IMR-90 (cell line): ENCODE measurements around the gene ATP5PB. TPM values are rescaled to one million over a fixed set of nuclear protein-coding genes. Genes with fewer than 3 reads are reported as not detected.
A peak's percentile ranks its signal among the peaks of the same experiment; 100 is the strongest.

Source experiments
- ATAC-seq: fragments of 200-7000 bp; cut with Tn5 transposase; 2 replicates; pipeline ENCODE4 v1.9.1; 2020; ENCODE audit warnings: low read depth, mild to moderate bottlenecking, moderate library complexity
- BruUV-seq: library from RNA; stranded (reverse); fragments of 400-500 nt; replicated peaks from 2 replicates; lab custom pipeline; 2021; lab: Mats Ljungman, UMichigan
- CTCF ChIA-PET: fragments of 300-600 bp; formaldehyde crosslinking; extraction: SDS; loops from one replicate; lab custom pipeline; 2021; ENCODE audit warnings: antibody characterized with exemption; lab: Yijun Ruan, JAX
- POLR2A ChIA-PET: fragments of 300-600 bp; sonication (Branson Sonifier 250); formaldehyde crosslinking; loops from one replicate; lab custom pipeline; 2022; ENCODE audit warnings: antibody characterized with exemption; ENCODE audit not compliant: unreplicated experiment; lab: Charles Lee
- DNase-seq: peaks from one replicate; pipeline ENCODE4 v3.0.0; 2013
- H2AFZ ChIP-seq: replicated peaks from 2 replicates; pipeline ENCODE3; 2013; ENCODE audit warnings: low read length, mild to moderate bottlenecking; ENCODE audit not compliant: poor library complexity
- H2AK5ac ChIP-seq: 2 replicates; pipeline ENCODE4 v1.6.1; 2013; ENCODE audit warnings: low read depth, low read length, inconsistent platforms
- H2AK9ac ChIP-seq: replicated peaks from 2 replicates; pipeline ENCODE3; 2013; ENCODE audit warnings: mild to moderate bottlenecking, low read depth, low read length, moderate library complexity; ENCODE audit not compliant: poor library complexity
- H2BK120ac ChIP-seq: 2 replicates; pipeline ENCODE4 v1.6.1; 2013; ENCODE audit warnings: low read depth, low read length, inconsistent platforms
- H2BK15ac ChIP-seq: 3 replicates; pipeline ENCODE4 v1.6.1; 2013; ENCODE audit warnings: low read depth, low read length, inconsistent platforms
- H2BK20ac ChIP-seq: 2 replicates; pipeline ENCODE4 v1.6.1; 2013; ENCODE audit warnings: low read depth, mild to moderate bottlenecking, inconsistent platforms, low read length, moderate library complexity
- H2BK5ac ChIP-seq: 2 replicates; pipeline ENCODE4 v1.6.1; 2013; ENCODE audit warnings: mild to moderate bottlenecking, low read depth, low read length, inconsistent platforms; ENCODE audit not compliant: poor library complexity, severe bottlenecking
- H3K14ac ChIP-seq: replicated peaks from 2 replicates; pipeline ENCODE4 v1.6.1; 2013; ENCODE audit warnings: low read depth, low read length, inconsistent platforms
- H3K18ac ChIP-seq: 2 replicates; pipeline ENCODE4 v1.6.1; 2013; ENCODE audit warnings: low read depth, low read length, control low read depth
- H3K23ac ChIP-seq: 2 replicates; pipeline ENCODE4 v1.6.1; 2013; ENCODE audit warnings: low read depth, low read length, inconsistent platforms
- H3K27ac ChIP-seq: 2 replicates; pipeline ENCODE4 v1.5.1; 2013; ENCODE audit warnings: mild to moderate bottlenecking, control low read depth, low read length; ENCODE audit not compliant: insufficient read depth
- H3K27me3 ChIP-seq: 2 replicates; pipeline ENCODE4 v1.6.1; 2013; ENCODE audit warnings: low read length; ENCODE audit not compliant: control insufficient read depth, insufficient read depth
- H3K36me3 ChIP-seq: 2 replicates; pipeline ENCODE4 v1.6.1; 2013; ENCODE audit warnings: low read length, mixed read lengths; ENCODE audit not compliant: control insufficient read depth, insufficient read depth
- H3K4ac ChIP-seq: 2 replicates; pipeline ENCODE4 v1.6.1; 2013; ENCODE audit warnings: low read depth, low read length, inconsistent platforms
- H3K4me1 ChIP-seq: 2 replicates; pipeline ENCODE4 v1.6.1; 2013; ENCODE audit warnings: low read length, mixed read lengths; ENCODE audit not compliant: control insufficient read depth, insufficient read depth
- H3K4me2 ChIP-seq: 2 replicates; pipeline ENCODE4 v1.6.1; 2013; ENCODE audit warnings: low read depth, mild to moderate bottlenecking, control low read depth, low read length, moderate library complexity
- H3K4me3 ChIP-seq: 2 replicates; pipeline ENCODE4 v1.5.1; 2013; ENCODE audit warnings: low read depth, mild to moderate bottlenecking, control low read depth, low read length, moderate library complexity; ENCODE audit not compliant: insufficient read depth
- H3K56ac ChIP-seq: 2 replicates; pipeline ENCODE4 v1.6.1; 2013; ENCODE audit warnings: low read length, inconsistent platforms; ENCODE audit not compliant: insufficient read depth; ENCODE audit errors: extremely low read depth
- H3K79me1 ChIP-seq, 2 experiments: 2 replicates each; pipeline ENCODE4 v1.6.1; 2013; ENCODE audit warnings: low read length in 2 of 2, inconsistent platforms in 1 of 2, low read depth in 1 of 2
- H3K9ac ChIP-seq: 2 replicates; pipeline ENCODE4 v1.6.1; 2013; ENCODE audit warnings: low read depth, low read length, control low read depth
- H3K9me1 ChIP-seq: 2 replicates; pipeline ENCODE4 v1.6.1; 2013; ENCODE audit warnings: low read length, inconsistent platforms; ENCODE audit not compliant: insufficient read depth
- H3K9me3 ChIP-seq: 2 replicates; pipeline ENCODE4 v1.6.1; 2013; ENCODE audit warnings: low read length; ENCODE audit not compliant: control insufficient read depth, insufficient read depth
- H4K20me1 ChIP-seq: 2 replicates; pipeline ENCODE4 v1.6.1; 2013; ENCODE audit warnings: low read length, inconsistent platforms; ENCODE audit not compliant: insufficient read depth
- H4K5ac ChIP-seq: 2 replicates; pipeline ENCODE4 v1.6.1; 2013; ENCODE audit warnings: mild to moderate bottlenecking, low read depth, low read length, control low read depth
- H4K8ac ChIP-seq, 2 experiments: 2 replicates each; pipeline ENCODE4 v1.6.1; 2013; ENCODE audit warnings: low read depth in 2 of 2, low read length in 2 of 2, control low read depth in 1 of 2, inconsistent platforms in 1 of 2
- H4K91ac ChIP-seq: 2 replicates; pipeline ENCODE4 v1.6.1; 2013; ENCODE audit warnings: low read depth, low read length, inconsistent platforms; ENCODE audit not compliant: insufficient read depth
- BHLHE40 ChIP-seq: fragments of 150-350 bp; IDR thresholded peaks from 2 replicates; pipeline ENCODE4 v1.6.1; 2016; ENCODE audit warnings: mild to moderate bottlenecking, low read depth, low read length
- CEBPB ChIP-seq: IDR thresholded peaks from 2 replicates; pipeline ENCODE4 v1.6.1; 2012; ENCODE audit warnings: low read depth, low read length, improper control_type of control experiment
- CHD1 ChIP-seq: IDR thresholded peaks from 2 replicates; pipeline ENCODE4 v1.6.1; 2012; ENCODE audit warnings: low read depth, low read length, improper control_type of control experiment
- CTCF ChIP-seq: conservative IDR thresholded peaks from 2 replicates; pipeline ENCODE4 v1.5.1; 2012; ENCODE audit warnings: mild to moderate bottlenecking, low read depth, low read length, improper control_type of control experiment
- FOS ChIP-seq: fragments of 150-350 bp; IDR thresholded peaks from 2 replicates; pipeline ENCODE4 v1.6.1; 2016; ENCODE audit warnings: low read depth, low read length
- MAFK ChIP-seq: IDR thresholded peaks from 2 replicates; pipeline ENCODE4 v1.6.1; 2012; ENCODE audit warnings: low read depth, low read length, improper control_type of control experiment
- MAZ ChIP-seq: IDR thresholded peaks from 2 replicates; pipeline ENCODE4 v1.6.1; 2012; ENCODE audit warnings: low read depth, mild to moderate bottlenecking, low read length, improper control_type of control experiment, moderate library complexity, borderline replicate concordance
- MXI1 ChIP-seq: IDR thresholded peaks from 2 replicates; pipeline ENCODE4 v1.6.1; 2012; ENCODE audit warnings: low read depth, mild to moderate bottlenecking, low read length, moderate library complexity, borderline replicate concordance
- NFE2L2 ChIP-seq: fragments of 150-350 bp; IDR thresholded peaks from 2 replicates; pipeline ENCODE4 v1.6.1; 2016; ENCODE audit warnings: low read depth, mild to moderate bottlenecking, low read length
- POLR2A ChIP-seq: IDR thresholded peaks from 2 replicates; pipeline ENCODE4 v1.6.1; 2012; ENCODE audit warnings: mild to moderate bottlenecking, low read depth, low read length
- RAD21 ChIP-seq: IDR thresholded peaks from 2 replicates; pipeline ENCODE4 v1.6.1; 2012; ENCODE audit warnings: low read length, improper control_type of control experiment
- RCOR1 ChIP-seq: IDR thresholded peaks from 2 replicates; pipeline ENCODE4 v1.6.1; 2012; ENCODE audit warnings: mild to moderate bottlenecking, low read length, improper control_type of control experiment; ENCODE audit not compliant: insufficient replicate concordance
- RFX5 ChIP-seq: IDR thresholded peaks from 2 replicates; pipeline ENCODE4 v1.8.0; 2012; ENCODE audit warnings: low read depth, mild to moderate bottlenecking, low read length, moderate library complexity
- SMC3 ChIP-seq: fragments of 150-350 bp; IDR thresholded peaks from 2 replicates; pipeline ENCODE4 v1.6.1; 2016; ENCODE audit warnings: low read depth, mild to moderate bottlenecking, antibody characterized with exemption, low read length, moderate library complexity
- WGBS, 2 experiments: methylation state at CpG; one replicate each; pipeline versions ENCODE4 v1.1.5 to v1.1.7; 2013; ENCODE audit warnings: missing lambda C conversion rate in 2 of 2; ENCODE audit not compliant: insufficient read length in 1 of 2; ENCODE audit errors: extremely low coverage in 2 of 2; 5-methylcytosine and 5-hydroxymethylcytosine counted together
- dilution Hi-C: fragments of 300-500 bp; cut with HindIII; formaldehyde crosslinking; loops from one replicate; pipeline ENCODE4 v1.14.3; 2018; ENCODE audit warnings: low sequenced_read_pairs; ENCODE audit not compliant: unreplicated experiment
- in situ Hi-C: fragments of 300-500 bp; cut with MboI; formaldehyde crosslinking; loops from 3 replicates; pipeline ENCODE4 v1.14.3; 2019; ENCODE audit warnings: low sequenced_read_pairs, inconsistent platforms, mixed read lengths
- intact Hi-C: fragments of 100-400 bp; cut with micrococcal nuclease; formaldehyde crosslinking; loops from 2 replicates; pipeline ENCODE4 v1.10.0; 2022
- polyA plus RNA-seq, 3 experiments: library from polyadenylated mRNA; depleted of rRNA; stranded (reverse); fragments of >200 nt; gene quantifications; 2 replicates each; pipeline ENCODE4 v1.2.3, GENCODE V29; 2012; ENCODE audit warnings: low replicate concordance in 1 of 3
- total RNA-seq: library from RNA; depleted of rRNA; stranded (reverse); fragments of >200 nt; gene quantifications from 2 replicates; pipeline ENCODE4 v1.2.3, GENCODE V29; 2012
- TF ChIP-seq, protein P1 (sequence below): fragments of 150-350 bp; IDR thresholded peaks from 2 replicates; pipeline ENCODE4 v1.6.1; 2017; ENCODE audit warnings: mild to moderate bottlenecking, antibody characterized with exemption, low read length, low read depth
- TF ChIP-seq, protein P2 (sequence below): fragments of 150-350 bp; IDR thresholded peaks from 2 replicates; pipeline ENCODE4 v1.6.1; 2016; ENCODE audit warnings: low read depth, mild to moderate bottlenecking, low read length, moderate library complexity, borderline replicate concordance

Gene ATP5PB
- total and polyA plus RNA-seq, 2 of the 4 experiments (the other 2 are of a cell fraction): 234 to 301 TPM

- no peak overlapping the region for H3K4me2 ChIP-seq
- no peak overlapping the region for H3K14ac ChIP-seq
- H3K4ac ChIP-seq: no peak overlapping the region
- ATAC-seq (no peak), DNase-seq (no peak)
- no peak overlapping the region for H2AK5ac ChIP-seq
- no peak overlapping the region for H4K5ac ChIP-seq
- no peaks in the 10 kb centered on the region for H3K36me3 ChIP-seq
- no peak overlapping the region for H3K18ac ChIP-seq
- H3K79me1 ChIP-seq: peaks cover 0 to 8% of the 10 kb centered on the region in 2 experiments; a peak in 1 of 4 replicates
- in situ Hi-C loops (loop anchor here (5.0 kb wide), 2 partner anchors 51 to 141 kb away; no protein-coding TSS in a partner anchor), dilution Hi-C loops (no loop called here), intact Hi-C loops (loop anchor here (5.0 kb wide), 1 partner anchor 66 kb away; no protein-coding TSS in a partner anchor)
- no peak overlapping the region for H3K4me3 ChIP-seq
- no peak overlapping the region for H4K91ac ChIP-seq
- H4K8ac ChIP-seq: no peak overlapping the region
- H3K4me1 ChIP-seq: peaks cover 10% of the 10 kb centered on the region
- BruUV-seq: no TSS peak
- H3K9ac ChIP-seq: no peak overlapping the region
- no peak overlapping the region for H2AK9ac ChIP-seq
- no peak overlapping the region for H3K27ac ChIP-seq
- H2BK15ac ChIP-seq: no peak overlapping the region
- no peaks in the 10 kb centered on the region for H3K9me3 ChIP-seq
- H3K23ac ChIP-seq: no peak overlapping the region
- no peak for TF ChIP-seq SMC3
- no peak for TF ChIP-seq RAD21
- TF ChIP-seq MXI1: no peak
- no peak for TF ChIP-seq MAZ
- no peak for TF ChIP-seq RFX5
- no peak for TF ChIP-seq BHLHE40
- TF ChIP-seq, protein P1, sequence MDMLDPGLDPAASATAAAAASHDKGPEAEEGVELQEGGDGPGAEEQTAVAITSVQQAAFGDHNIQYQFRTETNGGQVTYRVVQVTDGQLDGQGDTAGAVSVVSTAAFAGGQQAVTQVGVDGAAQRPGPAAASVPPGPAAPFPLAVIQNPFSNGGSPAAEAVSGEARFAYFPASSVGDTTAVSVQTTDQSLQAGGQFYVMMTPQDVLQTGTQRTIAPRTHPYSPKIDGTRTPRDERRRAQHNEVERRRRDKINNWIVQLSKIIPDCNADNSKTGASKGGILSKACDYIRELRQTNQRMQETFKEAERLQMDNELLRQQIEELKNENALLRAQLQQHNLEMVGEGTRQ: no peak
- TF ChIP-seq POLR2A: no peak
- TF ChIP-seq RCOR1: no peak
- TF ChIP-seq CHD1: no peak
- no peak for TF ChIP-seq NFE2L2
- no peak for TF ChIP-seq FOS
- TF ChIP-seq, protein P2, sequence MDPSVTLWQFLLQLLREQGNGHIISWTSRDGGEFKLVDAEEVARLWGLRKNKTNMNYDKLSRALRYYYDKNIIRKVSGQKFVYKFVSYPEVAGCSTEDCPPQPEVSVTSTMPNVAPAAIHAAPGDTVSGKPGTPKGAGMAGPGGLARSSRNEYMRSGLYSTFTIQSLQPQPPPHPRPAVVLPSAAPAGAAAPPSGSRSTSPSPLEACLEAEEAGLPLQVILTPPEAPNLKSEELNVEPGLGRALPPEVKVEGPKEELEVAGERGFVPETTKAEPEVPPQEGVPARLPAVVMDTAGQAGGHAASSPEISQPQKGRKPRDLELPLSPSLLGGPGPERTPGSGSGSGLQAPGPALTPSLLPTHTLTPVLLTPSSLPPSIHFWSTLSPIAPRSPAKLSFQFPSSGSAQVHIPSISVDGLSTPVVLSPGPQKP: no peak
- TF ChIP-seq CEBPB: no peak
- TF ChIP-seq MAFK: no peak
- TF ChIP-seq CTCF: no peak
- peaks cover 10% of the 10 kb centered on the region for H3K27me3 ChIP-seq
- POLR2A ChIA-PET: no interaction called here
- no peak overlapping the region for H2AFZ ChIP-seq
- no peak overlapping the region for H2BK120ac ChIP-seq
- no peak overlapping the region for H2BK5ac ChIP-seq
- CTCF ChIA-PET: interaction anchor here (0.8 to 2.8 kb wide), 6 partner anchors 8 to 208 kb away, joined by 3 to 12 read pairs (median 4); no protein-coding TSS in a partner anchor
- no peaks in the 10 kb centered on the region for H4K20me1 ChIP-seq
- H3K9me1 ChIP-seq: no peaks in the 10 kb centered on the region
- no CpG with 5 or more reads among the region's 2 CpGs for WGBS, 2 experiments
- no peak overlapping the region for H3K56ac ChIP-seq
- peak overlapping the region; percentile 10; the same call in 1 of the 2 replicates for H2BK20ac ChIP-seq
These were observed 57.3 kb downstream of the ATP5PB start for GRCh38 chr1:111506561-111506960.
